GM20000 (cell line): ENCODE measurements around the gene MS4A4E.

Experiments used
- DNase-seq: peaks from one replicate; pipeline ENCODE4 v3.0.0; 2012; ENCODE audit warnings: low spot score
- CTCF ChIP-seq: IDR thresholded peaks from 2 replicates; pipeline ENCODE4 v1.5.1; 2012; ENCODE audit warnings: mild to moderate bottlenecking, control low read depth; ENCODE audit errors: extremely low read depth, missing control alignments

MS4A4E gene

GRCh38 chr11:60169264-60169915, 73.5 kb downstream of the MS4A4E start:
- TF ChIP-seq CTCF, result no peak
- no peak for DNase-seq

GRCh38 chr11:60168306-60168705, 74.6 kb downstream of the MS4A4E start:
- DNase-seq, result no peak
- TF ChIP-seq CTCF, result no peak

- no peak for TF ChIP-seq CTCF
- no peak for DNase-seq
Observed at GRCh38 chr11:60165951-60166350, 77.0 kb downstream of the MS4A4E start.

GRCh38 chr11:60165538-60165937, 77.4 kb downstream of the MS4A4E start:
- DNase-seq, result no peak
- TF ChIP-seq CTCF, result no peak

GRCh38 chr11:60164550-60165075, 78.3 kb downstream of the MS4A4E start:
- DNase-seq, result no peak
- TF ChIP-seq CTCF, result no peak

- no peak for TF ChIP-seq CTCF
- DNase-seq, result no peak
Observed at GRCh38 chr11:60161766-60162165, 81.2 kb downstream of the MS4A4E start.

GRCh38 chr11:60161107-60161506, 81.8 kb downstream of the MS4A4E start:
- no peak for DNase-seq
- TF ChIP-seq CTCF, result no peak
